ENCODE results near the gene TRIM24.
"Not testable (repeated sequence)": the region's sequence is repeated elsewhere in the genome, so short reads cannot be mapped to it uniquely, and the experiment has no call there.

The TRIM24 gene

GRCh38 chr7:138493535-138493934 lies 33.5 kb downstream of the TRIM24 start:
- DNase-seq (ENCODE audit: low read depth in 2 of 2): no peak

- DNase-seq (ENCODE audit: low read depth in 2 of 2): no peak
Observed at GRCh38 chr7:138495485-138495884, 35.4 kb downstream of the TRIM24 start.

GRCh38 chr7:138499340-138499739 lies 39.3 kb downstream of the TRIM24 start:
- DNase-seq (ENCODE audit: low read depth in 2 of 2): no peak

GRCh38 chr7:138500303-138500702 lies 40.2 kb downstream of the TRIM24 start:
- not testable (repeated sequence) for DNase-seq (ENCODE audit: low read depth in 2 of 2)

GRCh38 chr7:138500892-138501291 lies 40.8 kb downstream of the TRIM24 start:
- DNase-seq (ENCODE audit: low read depth in 2 of 2): no peak

GRCh38 chr7:138502023-138502767 lies 42.1 kb downstream of the TRIM24 start:
- no peak for DNase-seq (ENCODE audit: low read depth in 2 of 2)

GRCh38 chr7:138505361-138505873 lies 45.4 kb downstream of the TRIM24 start:
- DNase-seq (ENCODE audit: low read depth in 2 of 2): no peak

GRCh38 chr7:138506764-138507163 lies 46.7 kb downstream of the TRIM24 start:
- DNase-seq (ENCODE audit: low read depth in 2 of 2): no peak

- no peak for DNase-seq (ENCODE audit: low read depth in 2 of 2)
Observed at GRCh38 chr7:138510003-138510402, 49.9 kb downstream of the TRIM24 start.

GRCh38 chr7:138512092-138512858 lies 52.2 kb downstream of the TRIM24 start:
- DNase-seq (ENCODE audit: low read depth in 2 of 2): no peak

GRCh38 chr7:138512885-138513284 lies 52.8 kb downstream of the TRIM24 start:
- DNase-seq (ENCODE audit: low read depth in 2 of 2): no peak

- no peak for DNase-seq (ENCODE audit: low read depth in 2 of 2)
Observed at GRCh38 chr7:138513344-138513871, 53.3 kb downstream of the TRIM24 start.

- DNase-seq (ENCODE audit: low read depth in 2 of 2): no peak
Observed at GRCh38 chr7:138514044-138514443, 54.0 kb downstream of the TRIM24 start.

GRCh38 chr7:138515001-138515528 lies 55.0 kb downstream of the TRIM24 start:
- no peak for DNase-seq (ENCODE audit: low read depth in 2 of 2)

- no peak for DNase-seq (ENCODE audit: low read depth in 2 of 2)
Observed at GRCh38 chr7:138519061-138519798, 59.2 kb downstream of the TRIM24 start.

GRCh38 chr7:138520742-138521141 lies 60.7 kb downstream of the TRIM24 start:
- DNase-seq (ENCODE audit: low read depth in 2 of 2): no peak

GRCh38 chr7:138521837-138522461 lies 61.9 kb downstream of the TRIM24 start:
- DNase-seq (ENCODE audit: low read depth in 2 of 2): no peak

- DNase-seq (ENCODE audit: low read depth in 2 of 2): no peak
Observed at GRCh38 chr7:138524259-138524658, 64.2 kb downstream of the TRIM24 start.

GRCh38 chr7:138525757-138526156 lies 65.7 kb downstream of the TRIM24 start:
- DNase-seq (ENCODE audit: low read depth in 2 of 2): no peak

- DNase-seq (ENCODE audit: low read depth in 2 of 2): no peak
Observed at GRCh38 chr7:138527746-138528223, 67.7 kb downstream of the TRIM24 start.

GRCh38 chr7:138536833-138537232 lies 76.8 kb downstream of the TRIM24 start:
- not testable (repeated sequence) for DNase-seq (ENCODE audit: low read depth in 2 of 2)
